Skeletal muscle cell (primary cell): ENCODE results near the gene NIPBL.
"Not testable (repeated sequence)": the region's sequence is repeated elsewhere in the genome, so short reads cannot be mapped to it uniquely, and the experiment has no call there.

ENCODE experiments used
- DNase-seq: peaks from one replicate; pipeline ENCODE4 v3.0.0-alpha.2; 2010; ENCODE audit warnings: low read depth
- H3K4me3 ChIP-seq: 2 replicates; pipeline ENCODE4 v1.5.1; 2011; ENCODE audit warnings: low read depth, mild to moderate bottlenecking, control low read depth, low read length, moderate library complexity

Gene NIPBL

DNA sequence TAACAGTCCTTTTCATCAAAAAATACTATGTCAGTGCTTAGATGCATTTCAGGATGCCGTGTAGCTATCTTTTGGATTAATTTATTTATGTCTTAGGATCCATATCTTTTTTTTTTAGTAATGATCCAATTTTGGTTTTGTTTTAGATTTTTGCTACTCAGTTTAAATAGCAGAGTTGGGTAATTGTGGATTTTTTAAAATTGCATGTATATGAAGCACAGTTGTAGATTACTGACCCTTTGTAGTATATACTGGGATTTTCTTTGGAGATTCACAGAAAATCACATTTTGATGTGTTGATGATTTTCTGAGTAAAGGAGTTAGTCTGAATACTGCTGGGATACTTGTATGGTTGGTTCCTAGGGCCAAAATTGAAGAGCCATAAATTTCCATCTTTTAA, 111.8 kb downstream of the NIPBL start:
- DNase-seq: no peak
- H3K4me3 ChIP-seq: no peak overlapping the region

DNA sequence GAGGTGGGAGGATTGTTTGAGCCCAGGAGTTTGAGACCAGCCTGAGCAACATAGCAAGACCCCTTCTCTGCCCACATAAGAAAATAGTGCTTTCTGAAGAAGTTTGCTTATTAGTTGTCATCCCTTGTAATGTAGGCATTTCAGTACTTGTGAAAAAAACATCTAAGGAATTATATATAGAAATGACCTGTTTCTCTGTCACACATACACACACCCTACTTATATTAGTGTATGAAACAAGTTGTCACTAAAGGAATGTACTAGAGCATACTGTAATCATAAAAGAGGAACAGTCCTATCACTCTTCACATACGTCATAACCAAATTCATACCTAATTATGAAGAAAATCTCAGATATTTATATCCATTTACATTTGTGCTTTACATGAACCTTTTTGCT, 122.0 kb downstream of the NIPBL start:
- no peak overlapping the region for H3K4me3 ChIP-seq
- DNase-seq: no peak

DNA sequence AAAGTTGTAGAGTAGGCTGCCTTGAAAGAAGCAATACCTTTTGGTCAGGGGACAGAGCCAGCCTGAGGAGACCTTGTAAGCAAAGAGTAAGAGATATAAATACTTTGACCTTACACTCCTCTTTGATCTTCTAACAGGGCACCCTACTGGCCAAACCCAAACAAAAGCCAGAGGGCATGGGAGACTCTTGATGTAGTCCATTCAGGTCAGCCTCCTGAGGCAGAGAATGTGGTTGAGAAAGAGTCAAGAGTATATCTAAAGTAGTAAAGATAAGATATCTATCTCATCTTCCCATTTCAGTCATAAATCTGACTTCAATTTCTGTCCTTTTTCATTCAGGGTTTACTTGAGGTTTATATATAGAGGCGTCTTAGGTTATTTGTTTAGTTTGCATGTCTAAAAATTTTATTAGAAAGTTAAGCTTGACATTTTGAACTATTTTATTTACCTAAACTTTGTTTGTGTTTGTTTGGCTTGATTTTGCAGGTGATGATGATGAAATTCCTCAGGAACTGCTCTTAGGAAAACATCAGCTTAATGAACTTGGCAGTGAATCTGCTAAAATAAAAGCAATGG, 125.7 kb downstream of the NIPBL start:
- DNase-seq: no peak
- no peak overlapping the region for H3K4me3 ChIP-seq

DNA sequence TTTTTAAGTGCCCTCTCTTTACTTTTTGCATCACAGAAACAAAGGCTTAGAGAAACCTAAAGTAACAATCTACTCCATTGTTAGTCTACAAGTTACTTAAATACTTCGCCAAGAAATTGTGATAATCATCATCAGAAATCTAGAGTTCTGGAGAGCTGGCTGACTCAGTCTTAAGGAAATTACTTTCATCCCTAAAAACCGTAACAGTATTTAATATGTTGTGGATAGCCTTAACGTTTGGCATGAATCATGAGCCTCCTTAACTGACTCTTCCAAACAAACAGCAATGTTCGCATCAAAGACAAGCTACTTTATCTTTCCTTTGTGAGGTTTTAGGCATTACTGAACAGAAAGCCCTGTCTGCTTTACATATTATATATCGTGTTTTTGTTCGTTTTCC, 128.7 kb downstream of the NIPBL start:
- H3K4me3 ChIP-seq: no peak overlapping the region
- DNase-seq: no peak

DNA sequence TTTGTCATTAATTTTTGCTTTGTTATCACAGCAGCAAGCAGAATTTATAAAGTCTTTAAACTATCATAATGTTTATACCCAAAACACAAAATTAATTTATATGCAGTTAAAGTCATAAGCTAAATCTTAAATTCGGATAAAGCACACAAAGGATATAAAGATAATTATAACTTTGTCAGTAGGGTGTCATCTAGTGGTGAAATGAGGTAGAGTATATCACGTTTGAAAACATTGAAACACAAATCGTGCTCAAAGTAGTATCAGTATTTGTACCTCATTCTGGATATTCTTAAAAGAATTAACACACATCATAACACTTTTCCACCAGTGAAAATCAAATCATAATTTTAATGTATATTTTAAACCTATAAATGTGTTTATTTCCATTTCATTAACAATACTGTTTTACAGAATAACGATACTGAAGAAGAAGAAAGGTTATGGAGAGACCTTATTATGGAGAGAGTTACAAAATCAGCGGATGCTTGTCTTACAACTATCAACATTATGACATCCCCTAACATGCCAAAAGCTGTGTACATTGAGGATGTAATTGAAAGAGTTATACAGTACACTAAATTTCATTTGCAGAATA, 129.5 kb downstream of the NIPBL start:
- no peak for DNase-seq
- no peak overlapping the region for H3K4me3 ChIP-seq

DNA sequence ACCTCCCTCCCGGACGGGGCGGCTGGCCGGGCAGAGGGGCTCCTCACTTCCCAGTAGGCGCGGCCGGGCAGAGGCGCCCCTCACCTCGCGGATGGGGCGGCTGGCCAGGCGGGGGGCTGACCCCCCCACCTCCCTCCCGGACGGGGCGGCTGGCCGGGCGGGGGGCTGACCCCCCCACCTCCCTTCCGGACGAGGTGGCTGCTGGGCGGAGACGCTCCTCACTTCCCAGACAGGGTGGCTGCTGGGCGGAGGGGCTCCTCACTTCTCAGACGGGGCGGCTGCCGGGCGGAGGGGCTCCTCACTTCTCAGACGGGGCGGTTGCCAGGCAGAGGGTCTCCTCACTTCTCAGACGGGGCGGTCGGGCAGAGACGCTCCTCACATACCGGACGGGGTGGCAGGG, 136.6 kb downstream of the NIPBL start:
- not testable (repeated sequence) for DNase-seq

DNA sequence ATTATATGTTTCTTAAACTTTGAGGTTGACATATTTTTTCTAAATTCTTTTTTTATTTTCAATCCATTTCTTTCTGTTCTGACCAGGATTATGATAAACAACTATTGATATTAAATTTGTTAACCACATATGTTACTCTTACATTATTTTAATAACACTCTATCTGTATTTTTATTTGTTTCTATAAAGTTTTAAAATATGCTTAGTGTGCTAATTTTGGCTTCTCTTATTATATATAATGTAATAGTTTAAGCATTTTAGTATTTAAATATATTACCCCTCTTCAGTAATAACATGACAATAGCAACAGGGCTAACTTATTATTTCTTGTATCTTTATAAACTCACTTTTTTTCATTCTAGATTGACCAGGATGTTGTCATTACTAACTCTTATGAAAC, 137.8 kb downstream of the NIPBL start:
- no peak for DNase-seq
- H3K4me3 ChIP-seq: no peak overlapping the region

More for the DNA sequence above, 136.6 kb downstream of the NIPBL start:
- H3K4me3 ChIP-seq: not testable (repeated sequence)

DNA sequence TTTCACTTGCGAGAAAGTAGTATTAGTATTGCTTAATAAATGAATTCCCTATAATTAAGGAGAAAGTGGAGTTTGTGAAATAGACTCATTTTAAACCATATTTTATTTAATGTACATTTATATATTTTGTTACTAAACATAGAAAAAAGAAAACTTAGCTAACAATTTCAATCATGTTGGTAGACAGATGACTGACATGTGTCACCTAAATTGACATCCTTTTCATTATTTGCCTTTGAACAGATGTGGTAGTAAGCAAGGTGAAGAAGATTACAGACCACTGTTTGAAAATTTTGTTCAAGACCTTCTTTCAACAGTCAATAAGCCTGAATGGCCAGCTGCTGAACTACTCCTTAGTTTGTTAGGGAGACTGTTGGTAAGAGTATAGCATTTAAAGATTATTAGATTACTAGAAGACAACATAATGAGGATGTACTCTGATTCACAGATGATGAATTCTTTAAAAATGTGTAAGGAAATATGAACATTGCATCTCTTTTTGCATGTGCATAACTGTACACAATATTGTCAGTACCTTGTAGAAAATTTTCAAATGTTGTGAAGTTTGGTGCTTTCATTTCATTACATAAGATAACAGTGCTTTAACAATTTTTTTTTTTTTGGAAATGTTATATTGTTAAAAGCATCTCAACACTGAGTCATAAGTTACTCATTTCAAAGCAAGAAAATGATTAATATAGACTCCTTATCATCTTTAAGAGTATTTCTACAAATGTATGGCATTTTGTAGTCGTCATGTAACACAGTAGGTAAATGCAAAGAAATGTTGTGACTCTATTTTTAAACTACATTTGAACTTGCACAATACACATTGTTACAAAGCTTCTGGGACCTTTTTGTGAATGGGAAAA, 139.5 kb downstream of the NIPBL start:
- H3K4me3 ChIP-seq: no peak overlapping the region
- no peak for DNase-seq

DNA sequence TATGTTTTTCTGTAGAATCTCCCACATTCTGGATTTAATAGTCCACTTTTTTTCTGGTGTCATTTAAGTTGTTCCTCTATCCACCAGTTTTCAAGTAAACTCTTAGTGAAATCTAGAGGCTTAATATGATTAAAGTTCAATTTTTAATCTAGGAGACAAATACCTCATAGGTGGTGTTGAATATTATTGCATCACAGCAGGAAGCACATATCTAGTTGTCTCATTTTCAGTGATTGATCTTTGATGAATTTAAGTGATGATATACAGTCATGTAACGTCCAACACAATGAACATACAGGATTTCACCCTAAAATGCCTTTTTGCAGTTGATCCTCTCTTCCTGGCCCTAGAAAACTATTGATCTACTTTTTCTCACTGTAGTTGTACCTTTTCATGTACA, 152.3 kb downstream of the NIPBL start:
- DNase-seq: no peak
- no peak overlapping the region for H3K4me3 ChIP-seq

DNA sequence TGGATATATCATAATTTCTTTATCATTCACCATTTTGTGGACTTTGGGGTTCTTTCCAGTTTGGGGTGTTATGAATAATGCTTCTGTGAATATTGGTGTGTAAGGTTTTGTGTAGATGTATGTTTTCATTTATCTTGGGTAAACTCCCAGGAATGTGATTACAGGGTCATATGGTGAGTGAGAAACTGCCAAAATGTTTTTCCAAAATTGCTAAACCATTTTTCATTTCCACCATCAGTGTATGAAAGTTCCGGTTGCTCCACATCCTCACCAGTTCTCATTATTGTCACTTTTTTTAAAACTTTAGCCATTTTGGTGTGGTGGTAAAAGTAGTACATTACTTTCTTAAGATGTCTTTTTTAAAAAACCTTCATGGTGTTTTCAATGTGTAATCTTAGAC, 152.9 kb downstream of the NIPBL start:
- H3K4me3 ChIP-seq: no peak overlapping the region
- DNase-seq: no peak

DNA sequence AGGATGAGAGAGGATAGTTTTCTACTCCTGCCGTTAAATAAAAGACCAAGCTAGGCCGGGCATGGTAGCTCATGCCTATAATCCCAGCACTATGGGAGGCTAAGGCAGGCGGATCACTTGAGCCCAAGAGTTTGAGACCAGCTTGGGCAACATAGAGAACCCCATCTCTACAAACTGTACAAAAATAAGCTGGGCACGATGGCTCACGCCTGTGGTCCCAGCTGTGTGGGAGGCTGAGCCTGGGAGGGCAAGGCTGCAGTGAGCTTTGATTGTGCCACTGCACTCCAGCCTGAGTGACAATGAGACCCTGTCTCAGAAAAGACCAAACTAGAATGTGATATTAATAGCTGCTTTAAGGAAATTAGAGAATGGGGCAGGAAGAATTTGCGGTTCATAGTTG, 158.4 kb downstream of the NIPBL start:
- H3K4me3 ChIP-seq: no peak overlapping the region
- DNase-seq: no peak

DNA sequence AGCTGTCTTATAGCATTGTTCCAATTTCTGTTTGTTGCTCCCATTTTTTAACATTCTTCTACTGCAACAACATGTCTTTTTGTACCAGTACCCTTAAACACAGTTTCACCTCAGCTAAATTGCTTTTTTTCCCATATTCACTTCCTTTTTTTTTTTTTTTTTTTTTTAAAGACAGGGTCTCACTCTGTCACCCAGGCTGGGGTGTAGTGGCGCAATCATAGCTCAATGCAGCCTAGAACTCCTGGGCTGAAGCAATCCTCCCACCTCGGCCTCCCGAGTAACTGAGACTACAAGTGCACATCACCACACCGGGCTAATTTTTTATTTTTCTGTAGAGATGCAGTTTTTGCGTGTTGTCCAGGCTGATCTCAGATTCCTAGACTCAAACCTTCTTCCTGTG, 161.3 kb downstream of the NIPBL start:
- DNase-seq: no peak

DNA sequence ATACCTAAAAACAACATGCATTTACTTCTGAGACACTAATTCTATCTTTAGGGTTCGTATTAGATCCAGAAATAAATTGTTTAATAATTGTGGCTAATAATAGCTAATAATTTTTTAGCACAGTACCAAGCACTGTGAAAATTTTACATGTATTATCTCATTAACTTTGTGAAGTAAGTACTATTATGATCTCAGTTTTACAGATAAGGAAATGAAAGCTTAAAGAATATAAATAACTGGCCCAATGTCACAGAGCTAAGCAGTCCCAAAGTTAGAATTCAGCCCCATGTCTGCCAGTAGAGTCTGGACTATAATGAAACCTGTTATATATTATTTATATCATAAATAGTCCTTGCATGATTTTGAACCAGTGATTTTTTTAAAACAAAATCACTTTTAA, 163.3 kb downstream of the NIPBL start:
- no peak overlapping the region for H3K4me3 ChIP-seq
- DNase-seq: no peak

More for the DNA sequence above, 161.3 kb downstream of the NIPBL start:
- no peak overlapping the region for H3K4me3 ChIP-seq

DNA sequence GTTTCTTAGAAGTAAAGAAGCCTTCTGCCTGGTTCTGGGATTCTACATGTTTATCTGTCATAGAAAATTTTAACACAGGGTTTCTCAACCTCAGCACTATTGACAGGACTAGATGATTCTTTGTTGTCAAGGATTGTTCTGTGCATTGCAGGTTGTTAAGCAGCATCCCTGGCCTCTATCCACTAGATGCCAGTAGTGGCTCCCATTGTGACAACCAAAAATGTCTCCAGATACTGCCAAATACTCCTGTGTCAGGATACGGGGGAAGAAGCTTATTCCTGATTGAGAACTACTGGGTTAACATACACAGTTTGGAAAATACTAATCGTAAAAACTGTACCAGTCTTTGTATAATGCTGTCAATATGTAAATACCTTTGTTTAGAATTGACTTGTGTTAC, 167.1 kb downstream of the NIPBL start:
- DNase-seq: no peak
- no peak overlapping the region for H3K4me3 ChIP-seq

DNA sequence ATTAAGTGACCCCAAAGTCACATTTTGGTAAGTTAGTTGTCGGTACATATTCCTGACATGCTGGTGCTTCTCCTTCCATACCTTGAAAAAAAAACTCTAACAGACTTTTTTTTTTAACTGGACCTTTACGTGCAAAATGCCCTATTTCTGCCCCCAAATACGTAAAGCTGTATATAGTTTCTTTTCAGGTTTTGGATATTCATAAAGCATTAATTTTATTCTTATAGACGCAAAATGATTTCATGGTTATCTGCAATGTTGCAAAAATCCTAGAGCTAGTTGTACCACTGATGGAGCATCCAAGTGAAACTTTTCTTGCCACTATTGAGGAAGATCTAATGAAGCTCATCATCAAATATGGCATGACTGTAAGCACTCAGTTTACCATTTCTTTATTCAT, 167.6 kb downstream of the NIPBL start:
- no peak for DNase-seq
- no peak overlapping the region for H3K4me3 ChIP-seq

DNA sequence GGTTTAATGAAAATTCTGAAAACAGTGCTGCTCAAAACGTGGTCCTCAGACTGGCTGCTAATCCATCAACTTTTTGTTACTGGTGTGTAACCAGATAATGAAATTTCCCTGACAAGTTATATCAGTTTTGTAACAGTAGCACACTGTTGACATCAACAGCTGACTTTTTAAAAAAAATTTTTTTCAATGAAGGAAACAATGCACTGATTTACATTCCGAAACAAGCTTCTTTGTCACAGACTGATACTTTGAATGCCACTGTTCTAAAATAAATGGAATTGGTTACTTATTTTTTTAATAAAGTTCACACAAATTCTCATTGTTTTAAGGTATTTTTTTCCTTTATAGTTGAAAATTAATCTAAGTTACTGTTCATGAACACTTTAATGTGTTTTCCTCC, 169.1 kb downstream of the NIPBL start:
- H3K4me3 ChIP-seq: no peak overlapping the region
- DNase-seq: no peak

DNA sequence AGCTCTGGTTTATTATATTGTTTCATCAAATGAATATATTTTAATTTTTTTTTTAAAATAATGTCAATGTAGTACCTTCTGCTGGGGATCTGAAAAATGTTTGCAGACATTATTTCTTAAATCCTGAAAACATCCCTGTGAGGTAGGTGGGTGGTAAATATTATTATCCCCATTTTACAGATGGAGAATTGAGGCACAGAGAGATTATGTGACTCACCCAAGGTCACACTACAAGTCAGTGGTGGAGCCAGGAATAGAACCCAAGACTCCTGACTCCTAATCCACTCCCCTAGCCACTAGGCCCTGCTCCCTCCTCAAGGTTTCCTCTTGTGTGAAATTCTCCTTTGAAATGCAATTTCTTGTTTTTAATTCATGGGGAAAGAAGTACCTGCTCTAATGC, 171.4 kb downstream of the NIPBL start:
- no peak overlapping the region for H3K4me3 ChIP-seq
- DNase-seq: no peak

DNA sequence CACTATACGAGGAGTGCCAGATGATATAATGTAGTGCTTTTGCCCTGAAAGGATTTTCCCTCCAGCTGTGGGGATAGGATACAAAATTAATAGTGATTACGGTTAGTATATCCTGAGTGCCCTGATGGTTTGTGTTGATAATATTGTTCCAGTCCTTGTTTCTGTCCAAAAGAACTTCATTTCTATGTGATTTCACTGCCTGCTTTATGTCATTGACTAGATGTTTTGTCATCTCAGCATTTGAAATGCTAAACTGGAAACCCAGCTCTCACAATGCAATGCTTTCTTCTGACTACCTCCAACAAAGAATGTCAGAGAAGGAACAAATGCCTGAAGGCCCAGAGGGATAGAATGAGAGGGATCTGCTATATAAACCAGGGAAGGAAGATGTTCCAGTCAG, 177.8 kb downstream of the NIPBL start:
- no peak for DNase-seq
- H3K4me3 ChIP-seq: no peak overlapping the region

DNA sequence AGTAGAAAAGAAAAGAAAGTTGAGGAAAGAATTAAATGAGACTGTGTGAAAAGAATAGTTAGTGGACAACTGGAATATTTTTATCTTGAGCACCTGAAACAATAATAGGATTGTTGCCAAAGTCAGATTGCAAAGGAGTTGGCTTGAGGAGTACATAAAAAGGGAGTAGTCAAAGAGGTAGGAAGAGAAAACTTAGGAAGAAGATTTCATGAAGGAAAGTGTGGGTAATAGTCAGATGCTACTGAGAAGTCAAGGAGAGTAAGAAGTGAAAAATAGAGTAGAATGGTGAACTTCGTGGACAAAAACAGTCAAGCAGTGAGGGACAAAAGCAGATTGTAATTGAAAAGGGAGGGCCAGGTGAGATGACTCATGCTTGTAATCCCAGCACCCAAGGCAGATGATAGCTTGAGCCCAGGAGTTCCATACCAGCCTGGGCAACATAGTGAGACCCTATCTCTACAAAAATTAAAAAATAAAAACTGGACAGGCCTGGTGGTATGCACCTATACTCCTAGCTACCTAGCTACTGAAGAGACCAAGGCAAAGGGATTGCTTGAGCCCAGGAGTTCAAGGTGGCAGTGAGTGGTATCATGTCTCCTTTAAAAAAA, 178.9 kb downstream of the NIPBL start:
- DNase-seq: no peak

DNA sequence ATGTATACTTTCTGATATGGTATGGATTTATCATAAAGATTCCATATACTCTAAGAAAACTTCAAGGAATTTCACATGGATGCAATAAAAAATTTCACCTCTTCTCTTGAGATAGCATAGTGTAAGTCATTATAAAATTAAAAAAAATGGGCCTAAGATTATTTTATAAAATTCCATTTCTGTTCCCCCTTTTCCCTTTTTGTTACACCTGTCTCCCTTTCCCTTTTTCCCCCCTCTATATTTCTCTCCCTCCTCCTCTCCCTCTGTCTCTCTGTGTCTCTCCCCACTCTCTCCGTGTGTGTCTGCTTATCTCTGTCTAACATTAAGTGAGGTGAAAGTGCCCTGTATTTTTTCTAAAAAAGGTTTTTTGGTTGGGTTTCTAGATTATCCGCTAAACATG, 180.2 kb downstream of the NIPBL start:
- no peak overlapping the region for H3K4me3 ChIP-seq
- DNase-seq: no peak

More for the DNA sequence above, 178.9 kb downstream of the NIPBL start:
- no peak overlapping the region for H3K4me3 ChIP-seq
